Measurements from ENCODE around the gene CDH24. TPM values are rescaled to one million over a fixed set of nuclear protein-coding genes. Genes with fewer than 3 reads are reported as not detected.

The CDH24 gene
- total RNA-seq, 2 donors from 2014 or later, result 1.6 to 1.8 TPM

DNA sequence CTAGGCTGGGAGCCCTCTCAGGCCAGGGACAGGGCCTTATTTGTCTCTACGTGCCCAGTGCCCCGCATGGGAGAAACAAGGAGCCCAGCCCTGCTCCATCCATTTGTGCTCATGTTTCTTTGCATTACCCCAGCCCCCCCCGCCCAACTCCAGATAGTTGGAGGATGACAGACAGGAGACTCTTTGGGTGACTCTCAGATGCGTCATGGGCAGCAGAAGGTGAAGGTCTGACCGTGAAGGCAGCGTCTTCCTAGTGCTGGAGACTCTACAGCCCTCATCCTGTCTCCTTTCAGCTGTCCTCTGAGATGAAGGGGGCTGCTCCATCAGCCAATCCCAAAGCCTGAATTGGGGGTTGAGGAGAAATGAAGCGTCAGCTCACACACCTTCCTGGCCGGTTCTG lies 15.6 kb downstream of the CDH24 start:
- no peak overlapping the region for H3K27ac Mint-ChIP-seq
- no peak overlapping the region for H3K4me3 Mint-ChIP-seq
- H3K27me3 Mint-ChIP-seq, result no peaks in the 10 kb centered on the region
- H3K9me3 ChIP-seq (ENCODE audit: control insufficient read depth, low read length, poor library complexity, severe bottlenecking), result no peaks in the 10 kb centered on the region
- no peak for ATAC-seq
- DNase-seq, result no peak
- peaks cover 2% of the 10 kb centered on the region for H3K36me3 Mint-ChIP-seq (ENCODE audit: low read depth)
- H3K4me1 Mint-ChIP-seq, result peaks cover 4% of the 10 kb centered on the region

- Mint-ChIP-seq H3K4me1 (peaks cover 8% of the 10 kb centered on the region), H3K27ac (no peak overlapping the region), H3K4me3 (no peak overlapping the region), H3K27me3 (no peaks in the 10 kb centered on the region), H3K36me3 (ENCODE audit: low read depth) (peaks cover 2% of the 10 kb centered on the region)
- DNase-seq (no peak), ATAC-seq (no peak)
- H3K9me3 ChIP-seq (ENCODE audit: control insufficient read depth, low read length, poor library complexity, severe bottlenecking), result no peaks in the 10 kb centered on the region
Measured at GRCh38 chr14:23040100-23040499, 17.2 kb downstream of the CDH24 start.

GRCh38 chr14:23035303-23036144 lies 21.8 kb downstream of the CDH24 start:
- Mint-ChIP-seq H3K27me3 (no peaks in the 10 kb centered on the region), H3K27ac (peak overlapping the region; percentile 98), H3K4me1 (peaks cover 21% of the 10 kb centered on the region), H3K4me3 (peak overlapping the region; percentile 94), H3K36me3 (ENCODE audit: low read depth) (peaks cover 3% of the 10 kb centered on the region)
- no peaks in the 10 kb centered on the region for H3K9me3 ChIP-seq (ENCODE audit: control insufficient read depth, low read length, poor library complexity, severe bottlenecking)
- ATAC-seq (no peak), DNase-seq (no peak)

GRCh38 chr14:23034498-23035302 lies 22.6 kb downstream of the CDH24 start, which contains the start of gene PSMB5:
TSS of gene PSMB5 (minus strand) at chr14:23034900. CDS start at chr14:23034881, 19 bp downstream.
- ATAC-seq (peak; percentile 92), DNase-seq (peak; percentile 64 to 75 (median 70))
- Mint-ChIP-seq H3K36me3 (ENCODE audit: low read depth) (peaks cover 3% of the 10 kb centered on the region), H3K27ac (peak within 1 kb of the TSS; percentile 98), H3K4me3 (peak within 1 kb of the TSS; percentile 94), H3K4me1 (peaks cover 21% of the 10 kb centered on the region), H3K27me3 (no peaks in the 10 kb centered on the region)
- no peaks in the 10 kb centered on the region for H3K9me3 ChIP-seq (ENCODE audit: control insufficient read depth, low read length, poor library complexity, severe bottlenecking)

DNA sequence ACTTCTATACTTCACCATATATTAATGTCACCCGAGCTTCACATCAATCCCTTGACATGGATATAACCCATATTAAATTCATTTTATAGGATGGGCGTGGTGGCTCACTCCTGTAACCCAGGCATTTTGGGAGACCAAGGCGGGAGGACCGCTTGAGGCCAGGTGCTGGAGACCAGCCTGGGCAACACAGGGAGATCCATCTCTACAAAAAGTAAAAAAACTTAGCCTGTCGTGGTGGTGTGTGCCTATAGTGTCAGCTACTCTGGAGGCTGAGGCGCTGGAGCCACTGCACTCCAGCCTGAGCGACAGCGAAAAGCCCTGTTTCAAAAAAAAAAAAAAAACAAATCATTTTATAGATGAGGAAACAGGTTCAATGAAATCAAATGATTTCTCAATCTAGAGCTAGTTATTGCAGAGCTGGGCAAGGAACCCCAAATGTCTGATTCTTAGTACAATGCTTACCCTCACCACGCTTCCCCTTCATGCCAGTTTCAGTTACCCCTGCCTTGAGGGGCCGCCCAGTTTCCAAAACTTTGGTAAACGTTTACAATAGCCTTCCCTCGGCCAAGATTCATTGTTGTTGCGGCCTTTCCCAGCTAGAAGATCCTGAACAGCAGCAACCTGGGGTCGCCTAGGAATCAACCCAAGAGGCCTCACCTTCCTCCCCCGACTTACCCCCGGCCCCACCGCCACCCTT lies 23.4 kb downstream of the CDH24 start:
- no peaks in the 10 kb centered on the region for H3K9me3 ChIP-seq (ENCODE audit: control insufficient read depth, low read length, poor library complexity, severe bottlenecking)
- ATAC-seq (no peak), DNase-seq (no peak)
- peaks cover 3% of the 10 kb centered on the region for H3K36me3 Mint-ChIP-seq (ENCODE audit: low read depth)
- H3K4me3 Mint-ChIP-seq, result peak overlapping the region; percentile 94
- peaks cover 26% of the 10 kb centered on the region for H3K4me1 Mint-ChIP-seq
- peak overlapping the region; percentile 98 for H3K27ac Mint-ChIP-seq
- H3K27me3 Mint-ChIP-seq, result no peaks in the 10 kb centered on the region

- Mint-ChIP-seq H3K4me3 (peak overlapping the region; percentile 94), H3K4me1 (peaks cover 30% of the 10 kb centered on the region), H3K36me3 (ENCODE audit: low read depth) (peaks cover 5% of the 10 kb centered on the region), H3K27me3 (no peaks in the 10 kb centered on the region), H3K27ac (peak overlapping the region; percentile 98)
- DNase-seq, result no peak
- H3K9me3 ChIP-seq (ENCODE audit: control insufficient read depth, low read length, poor library complexity, severe bottlenecking), result no peaks in the 10 kb centered on the region
- no peak for ATAC-seq
Measured at GRCh38 chr14:23033251-23033727, 24.0 kb downstream of the CDH24 start.

DNA sequence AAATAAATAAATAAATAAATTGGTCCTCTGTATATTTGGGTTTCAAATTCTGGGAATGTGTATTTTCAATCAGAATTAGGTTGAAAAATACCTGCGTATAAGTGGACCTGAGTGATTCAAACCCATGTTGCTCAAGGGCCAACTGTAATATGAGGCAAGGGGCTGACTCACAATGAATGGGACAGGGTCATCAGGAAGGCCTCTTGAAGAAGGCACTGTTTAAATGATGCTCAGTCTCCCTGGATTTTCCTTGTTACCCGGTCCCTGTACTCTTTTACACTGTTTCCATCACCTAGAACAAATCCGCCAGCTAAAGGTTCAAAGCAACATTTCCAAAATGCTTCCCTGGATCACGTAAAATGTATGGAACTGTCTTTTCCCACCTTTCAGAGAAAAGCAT lies 26.4 kb downstream of the CDH24 start:
- H3K4me1 Mint-ChIP-seq, result peaks cover 33% of the 10 kb centered on the region
- H3K4me3 Mint-ChIP-seq, result no peak overlapping the region
- DNase-seq, result no peak
- no peaks in the 10 kb centered on the region for H3K9me3 ChIP-seq (ENCODE audit: control insufficient read depth, low read length, poor library complexity, severe bottlenecking)
- peak overlapping the region; percentile 21 for H3K27ac Mint-ChIP-seq
- peaks cover 5% of the 10 kb centered on the region for H3K36me3 Mint-ChIP-seq (ENCODE audit: low read depth)
- no peak for ATAC-seq
- H3K27me3 Mint-ChIP-seq, result no peaks in the 10 kb centered on the region

DNA sequence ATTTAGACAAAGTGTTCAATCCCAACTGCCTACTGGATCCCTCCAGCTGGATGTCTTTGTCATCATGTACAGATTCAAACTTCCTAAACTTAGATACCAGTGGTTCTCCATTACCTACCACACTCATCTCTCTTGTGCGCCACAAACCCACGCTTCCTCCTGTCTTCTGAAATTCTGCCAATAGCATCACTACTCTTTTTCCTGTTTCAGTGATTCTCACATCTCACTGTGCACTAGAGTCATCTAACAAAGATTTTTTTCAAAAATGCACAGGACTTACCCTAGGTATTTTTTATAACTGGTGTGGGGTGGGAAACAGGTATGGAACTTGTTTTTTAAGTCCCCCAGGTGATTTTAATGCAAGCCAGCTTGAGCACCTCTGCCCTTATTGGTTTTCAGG lies 28.5 kb downstream of the CDH24 start:
- Mint-ChIP-seq H3K27ac (peak overlapping the region; percentile 90), H3K36me3 (ENCODE audit: low read depth) (peaks cover 14% of the 10 kb centered on the region), H3K27me3 (no peaks in the 10 kb centered on the region), H3K4me3 (no peak overlapping the region), H3K4me1 (peaks cover 36% of the 10 kb centered on the region)
- ATAC-seq (peak; percentile 80), DNase-seq (no peak)
- H3K9me3 ChIP-seq (ENCODE audit: control insufficient read depth, low read length, poor library complexity, severe bottlenecking), result no peaks in the 10 kb centered on the region

DNA sequence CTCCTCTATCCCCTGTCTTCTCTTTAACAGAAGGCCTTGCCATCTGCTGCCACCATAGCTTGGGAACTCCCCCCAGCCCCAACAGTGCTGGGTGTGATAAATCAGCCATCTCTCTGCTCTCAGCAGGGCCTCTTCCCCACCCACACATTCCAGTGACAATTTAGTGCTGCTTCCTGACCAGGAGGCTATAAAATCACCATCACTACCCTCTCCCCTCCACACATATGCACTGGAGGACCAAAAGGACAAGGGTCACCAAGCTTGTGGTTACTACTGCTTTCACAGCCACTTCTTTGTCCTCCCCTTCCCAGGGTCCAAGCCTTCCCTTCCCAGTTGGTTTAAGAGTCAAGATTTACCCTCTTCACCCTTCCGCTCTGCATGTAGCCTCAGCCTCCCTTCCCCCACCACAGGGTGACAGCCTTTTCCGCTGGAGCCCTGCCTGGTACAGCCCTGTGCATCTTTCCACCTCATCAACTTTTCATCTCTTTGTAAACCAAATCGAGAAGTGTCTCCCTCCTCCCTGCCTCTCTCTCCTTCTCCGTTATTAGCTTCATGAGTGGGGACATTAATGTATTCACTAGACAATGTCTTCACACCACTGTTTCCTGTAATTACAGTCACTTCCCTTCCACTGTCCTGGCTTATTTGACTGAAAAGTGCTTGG lies 32.0 kb downstream of the CDH24 start:
- H3K27ac Mint-ChIP-seq, result peak overlapping the region; percentile 86
- DNase-seq (no peak), ATAC-seq (no peak)
- H3K9me3 ChIP-seq (ENCODE audit: control insufficient read depth, low read length, poor library complexity, severe bottlenecking), result no peaks in the 10 kb centered on the region
- no peaks in the 10 kb centered on the region for H3K27me3 Mint-ChIP-seq
- peak overlapping the region; percentile 28 for H3K4me3 Mint-ChIP-seq
- H3K4me1 Mint-ChIP-seq, result peaks cover 32% of the 10 kb centered on the region
- H3K36me3 Mint-ChIP-seq (ENCODE audit: low read depth), result peaks cover 11% of the 10 kb centered on the region

- peaks cover 11% of the 10 kb centered on the region for H3K36me3 Mint-ChIP-seq (ENCODE audit: low read depth)
- peak overlapping the region; percentile 86 for H3K27ac Mint-ChIP-seq
- H3K4me3 Mint-ChIP-seq, result no peak overlapping the region
- no peak for ATAC-seq
- H3K4me1 Mint-ChIP-seq, result peaks cover 32% of the 10 kb centered on the region
- no peak for DNase-seq
- no peaks in the 10 kb centered on the region for H3K9me3 ChIP-seq (ENCODE audit: control insufficient read depth, low read length, poor library complexity, severe bottlenecking)
- no peaks in the 10 kb centered on the region for H3K27me3 Mint-ChIP-seq
Measured at GRCh38 chr14:23024612-23025075, 32.7 kb downstream of the CDH24 start.

DNA sequence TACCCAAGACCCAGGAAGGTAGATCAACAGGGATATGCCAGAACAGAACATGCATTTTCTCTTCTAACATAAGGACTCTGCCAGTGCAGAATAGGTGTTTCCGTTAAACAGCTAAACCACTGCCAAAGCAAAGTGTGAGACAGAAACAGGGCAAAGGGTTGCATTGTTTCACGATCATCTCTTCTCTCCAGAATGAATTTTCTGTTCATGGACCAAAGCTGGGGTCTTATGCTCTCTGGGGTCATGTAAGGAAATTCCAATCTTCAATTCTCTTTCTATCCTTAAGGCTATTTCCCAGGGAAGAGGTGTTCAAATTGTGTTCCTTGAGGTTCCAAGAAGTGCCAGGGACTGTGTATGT lies 33.5 kb downstream of the CDH24 start:
- Mint-ChIP-seq H3K27ac (peak overlapping the region; percentile 32), H3K36me3 (ENCODE audit: low read depth) (peaks cover 10% of the 10 kb centered on the region), H3K27me3 (no peaks in the 10 kb centered on the region), H3K4me1 (peaks cover 25% of the 10 kb centered on the region), H3K4me3 (no peak overlapping the region)
- ATAC-seq (no peak), DNase-seq (no peak)
- no peaks in the 10 kb centered on the region for H3K9me3 ChIP-seq (ENCODE audit: control insufficient read depth, low read length, poor library complexity, severe bottlenecking)

- DNase-seq, result no peak
- H3K4me1 Mint-ChIP-seq, result peaks cover 23% of the 10 kb centered on the region
- H3K36me3 Mint-ChIP-seq (ENCODE audit: low read depth), result peaks cover 9% of the 10 kb centered on the region
- H3K9me3 ChIP-seq (ENCODE audit: control insufficient read depth, low read length, poor library complexity, severe bottlenecking), result no peaks in the 10 kb centered on the region
- H3K27me3 Mint-ChIP-seq, result no peaks in the 10 kb centered on the region
- peak overlapping the region; percentile 32 for H3K27ac Mint-ChIP-seq
- H3K4me3 Mint-ChIP-seq, result no peak overlapping the region
- ATAC-seq, result no peak
Measured at GRCh38 chr14:23023022-23023794, 34.1 kb downstream of the CDH24 start.
